ENCODE measurements around the gene NCS1. TPM values are rescaled to one million over a fixed set of nuclear protein-coding genes. Genes with fewer than 3 reads are reported as not detected.

Gene NCS1
- total and polyA plus RNA-seq, 2 of the 8 experiments (the other 6 are each of a cell fraction or from before 2014, with no cell fraction given) = 34.7 to 47.6 TPM

- ChIA-PET CTCF (ENCODE audit: partially characterized antibody) (interaction anchor here (0.6 to 10.0 kb wide), 46 partner anchors 9 to 1417 kb away, joined by 3 to 63 read pairs (median 4); no protein-coding TSS in a partner anchor), POLR2A (ENCODE audit: partially characterized antibody) (no interaction called here)
- no peak overlapping the region for H2AK5ac ChIP-seq (ENCODE audit: low read depth, low read length)
- H3K9ac ChIP-seq (replicated peaks in 1 of 4; ENCODE audit: extremely low read depth in 1 of 4, low read depth in 3 of 4, low read length in 3 of 4) = no peak overlapping the region
- no peaks in the 10 kb centered on the region for H3K36me3 ChIP-seq (ENCODE audit: control insufficient read depth in 2 of 4, insufficient read depth in 4 of 4, low read length in 3 of 4)
- no peak overlapping the region for H3K4me2 ChIP-seq (ENCODE audit: insufficient read depth in 1 of 2, low read depth in 2 of 2, low read length in 2 of 2)
- H2AFZ ChIP-seq (ENCODE audit: low read length) = no peak overlapping the region
- H2BK20ac ChIP-seq (ENCODE audit: low read length) = no peak overlapping the region
- H3K56ac ChIP-seq (replicated peaks; ENCODE audit: insufficient read length, low read depth, low read length) = no peak overlapping the region
- no peak for TF ChIP-seq EP300 (IDR thresholded peaks at IDR 0.05; ENCODE audit: borderline replicate concordance in 1 of 2, low read depth in 2 of 2, low read length in 2 of 2)
- no peak for TF ChIP-seq ASH2L (IDR thresholded peaks at IDR 0.05; ENCODE audit: low read length)
- no peak for TF ChIP-seq ATF3 (IDR thresholded peaks at IDR 0.05; ENCODE audit: insufficient read depth, low read depth, low read length)
- no peak for TF ChIP-seq POLR2A (IDR thresholded peaks at IDR 0.05; ENCODE audit: control extremely low read depth in 1 of 2, low read depth in 2 of 2, low read length in 2 of 2)
- no peak for TF ChIP-seq SIRT6 (IDR thresholded peaks at IDR 0.05; ENCODE audit: low read length)
- TF ChIP-seq RXRA (IDR thresholded peaks at IDR 0.05; ENCODE audit: insufficient read depth, low read depth, low read length) = no peak
- no peak for TF ChIP-seq KDM5A (IDR thresholded peaks at IDR 0.05; ENCODE audit: low read length)
- TF ChIP-seq ZNF274 (IDR thresholded peaks at IDR 0.05; ENCODE audit: borderline replicate concordance, extremely low read depth, low read length) = no peak
- TF ChIP-seq NANOG (IDR thresholded peaks at IDR 0.05; ENCODE audit: insufficient read depth, low read depth, low read length, poor library complexity, severe bottlenecking) = no peak
- no peak for TF ChIP-seq SRF (IDR thresholded peaks at IDR 0.05; ENCODE audit: low read depth, low read length)
- no peak for TF ChIP-seq TAF1 (IDR thresholded peaks at IDR 0.05; ENCODE audit: low read depth, low read length)
- no peak for TF ChIP-seq POU5F1 (IDR thresholded peaks at IDR 0.05; ENCODE audit: low read depth, low read length)
- no peak overlapping the region for H3K4ac ChIP-seq (replicated peaks; ENCODE audit: insufficient read length, low read depth, low read length)
- no peaks in the 10 kb centered on the region for H3K79me1 ChIP-seq (ENCODE audit: low read depth, low read length)
- no peak overlapping the region for H2BK15ac ChIP-seq (ENCODE audit: low read length)
- H4K20me1 ChIP-seq (replicated peaks in 1 of 2; ENCODE audit: control insufficient read depth in 1 of 2, insufficient read depth in 2 of 2, low read length in 2 of 2) = no peaks in the 10 kb centered on the region
- no peak for FAIRE-seq
- no peak overlapping the region for H3K23ac ChIP-seq (ENCODE audit: insufficient read length)
- no peak overlapping the region for H3K27ac ChIP-seq (ENCODE audit: low read depth, low read length)
- 92% methylated on average over 7 of the region's 7 CpGs; no CpG with 5 or more reads in 1 of the 2 experiments for WGBS, 2 experiments (ENCODE audit: extremely low coverage in 1 of 2, insufficient coverage in 1 of 2, insufficient read length in 1 of 2, insufficient replicate concordance in 2 of 2, low coverage in 1 of 2, low lambda C conversion rate in 2 of 2, missing lambda C conversion rate in 1 of 2)
- no peak overlapping the region for H4K91ac ChIP-seq (replicated peaks; ENCODE audit: insufficient read length, low read length)
- H3K4me3 ChIP-seq (ENCODE audit: extremely low read depth in 1 of 4, insufficient read depth in 2 of 4, low read depth in 3 of 4, low read length in 4 of 4) = no peak overlapping the region
- no peak overlapping the region for H4K8ac ChIP-seq (ENCODE audit: extremely low read depth, insufficient read depth, low read length)
- H3K4me1 ChIP-seq (replicated peaks in 1 of 4; ENCODE audit: control insufficient read depth in 3 of 4, insufficient read depth in 4 of 4, low read length in 3 of 4) = peaks cover 0 to 9% (median 3%) of the 10 kb centered on the region in 4 experiments; a peak in 4 of 7 replicates
- H3K27me3 ChIP-seq (replicated peaks in 1 of 4; ENCODE audit: control insufficient read depth in 3 of 4, extremely low read depth in 1 of 4, insufficient read depth in 3 of 4, low read length in 3 of 4) = peaks cover 0 to 4% (median 0%) of the 10 kb centered on the region in 4 experiments; a peak in 2 of 7 replicates
- H3K14ac ChIP-seq (ENCODE audit: insufficient read length) = no peak overlapping the region
- no peak overlapping the region for H2BK12ac ChIP-seq (ENCODE audit: low read depth, low read length)
- no peak overlapping the region for H2BK120ac ChIP-seq (replicated peaks; ENCODE audit: low read depth, low read length)
- H3K9me3 ChIP-seq (ENCODE audit: insufficient read depth in 2 of 2, low read depth in 1 of 2, low read length in 1 of 2) = no peaks in the 10 kb centered on the region
- H2BK5ac ChIP-seq (ENCODE audit: low read depth, low read length) = no peak overlapping the region
- H4K5ac ChIP-seq (ENCODE audit: insufficient read length, low read depth, low read length) = no peak overlapping the region
- no peaks in the 10 kb centered on the region; the same call in 1 of the 2 replicates for H3K23me2 ChIP-seq (ENCODE audit: low read depth, low read length)
- H3K79me2 ChIP-seq (ENCODE audit: control insufficient read depth in 1 of 2, insufficient read depth in 2 of 2, low read length in 2 of 2) = no peaks in the 10 kb centered on the region
- no peak overlapping the region for H3K18ac ChIP-seq (ENCODE audit: extremely low read depth, low read length)
- DNase-seq (ENCODE audit: low read depth in 1 of 2, low spot score in 2 of 2) = no peak
Observed at GRCh38 chr9:130243882-130244170, 71.6 kb downstream of the NCS1 start.

All from H1 (cell line).